GM21737 (cell line): Measurements from ENCODE around the gene MAS1.
"Not testable (repeated sequence)": the region's sequence is repeated elsewhere in the genome, so short reads cannot be mapped to it uniquely, and the experiment has no call there.

Source experiments
- ATAC-seq: cut with Tn5 transposase; IDR thresholded peaks from one replicate; pipeline ENCODE4 v1.9.1; 2021; ENCODE audit warnings: mild to moderate bottlenecking, moderate library complexity; ENCODE audit not compliant: unreplicated experiment

The MAS1 gene

DNA sequence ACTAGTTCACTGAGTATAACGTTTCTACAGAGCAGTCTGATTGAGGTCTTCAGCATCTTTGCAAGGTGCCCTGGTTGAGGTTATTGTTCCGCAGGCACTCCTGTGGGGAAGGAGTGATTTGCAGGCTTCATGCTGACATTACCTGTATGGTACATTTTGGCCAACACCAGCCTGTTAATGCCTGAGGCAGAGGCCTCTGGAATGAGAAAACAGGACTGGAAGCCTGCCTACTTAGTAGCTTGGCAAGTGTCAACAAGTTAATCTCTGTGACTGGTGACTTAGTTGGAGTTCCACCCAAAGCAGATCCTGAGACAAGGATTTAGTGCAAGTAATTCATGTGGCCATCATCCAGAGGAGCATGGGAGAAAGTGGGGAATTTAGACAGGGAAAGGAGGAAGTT lies 24.6 kb downstream of the MAS1 start:
- no peak for ATAC-seq

DNA sequence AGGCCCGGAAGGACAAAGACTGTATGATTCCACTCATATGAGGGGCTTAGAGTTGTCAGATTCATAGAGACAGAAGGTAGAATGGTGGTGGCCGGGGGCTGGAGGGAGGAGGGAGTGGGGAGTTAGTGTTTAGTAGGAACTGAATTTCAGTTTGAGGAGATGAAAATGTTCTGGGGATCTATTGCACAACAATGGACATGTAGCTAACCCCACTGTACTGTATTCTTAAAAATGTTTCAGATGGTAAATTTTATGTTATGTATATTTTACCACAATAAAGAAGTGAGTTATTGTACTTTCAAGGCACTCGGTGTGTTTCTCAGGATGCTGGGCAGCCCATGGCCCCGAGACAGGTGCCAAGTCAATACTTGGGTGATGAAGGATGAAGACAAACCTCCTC lies 25.4 kb downstream of the MAS1 start:
- ATAC-seq, result no peak

- ATAC-seq, result no peak
Measured at GRCh38 chr6:159916752-159917151, 26.0 kb downstream of the MAS1 start.

DNA sequence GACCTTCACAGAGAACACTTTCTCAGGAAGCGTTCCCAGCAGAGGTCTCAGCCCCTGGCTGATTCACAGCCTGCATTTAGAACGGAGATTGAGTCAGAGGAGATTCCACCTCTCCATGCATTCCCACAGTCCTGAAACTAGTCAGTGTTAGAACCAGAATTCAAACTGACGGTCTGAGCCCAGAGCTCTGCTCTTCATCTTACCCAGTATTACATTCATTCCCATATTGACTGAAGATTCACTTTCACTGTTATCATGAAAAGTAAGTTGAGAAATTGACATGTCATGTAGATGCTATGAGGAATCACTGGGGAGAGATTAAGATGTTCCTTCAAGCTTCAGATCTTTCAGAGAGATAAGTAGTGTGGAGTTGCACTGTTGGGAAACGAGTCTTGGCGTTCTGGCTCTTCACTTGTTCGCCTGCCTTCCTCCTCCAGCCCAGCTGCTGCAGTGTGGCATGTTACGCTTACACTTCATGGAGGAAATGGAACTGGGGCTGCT lies 28.3 kb downstream of the MAS1 start:
- ATAC-seq, result no peak

DNA sequence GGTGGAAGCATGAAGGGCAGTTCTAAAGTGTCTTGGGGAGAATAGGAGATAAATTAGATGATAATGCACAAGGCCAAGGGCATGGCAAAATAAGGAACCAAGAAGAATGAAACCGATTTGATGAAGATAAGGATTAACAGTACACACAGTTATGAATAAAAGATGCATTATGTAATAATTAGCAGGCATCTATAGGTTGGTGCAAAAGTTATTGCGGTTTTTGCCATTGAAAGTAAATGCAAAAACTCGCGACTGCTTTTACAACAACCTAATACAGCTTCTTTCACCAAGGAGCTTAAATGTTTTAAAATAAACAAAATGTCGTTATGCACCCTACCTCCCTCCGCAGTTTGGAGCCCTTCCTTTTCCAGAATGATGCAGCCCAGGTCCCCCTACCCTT lies 29.0 kb downstream of the MAS1 start:
- ATAC-seq, result no peak

DNA sequence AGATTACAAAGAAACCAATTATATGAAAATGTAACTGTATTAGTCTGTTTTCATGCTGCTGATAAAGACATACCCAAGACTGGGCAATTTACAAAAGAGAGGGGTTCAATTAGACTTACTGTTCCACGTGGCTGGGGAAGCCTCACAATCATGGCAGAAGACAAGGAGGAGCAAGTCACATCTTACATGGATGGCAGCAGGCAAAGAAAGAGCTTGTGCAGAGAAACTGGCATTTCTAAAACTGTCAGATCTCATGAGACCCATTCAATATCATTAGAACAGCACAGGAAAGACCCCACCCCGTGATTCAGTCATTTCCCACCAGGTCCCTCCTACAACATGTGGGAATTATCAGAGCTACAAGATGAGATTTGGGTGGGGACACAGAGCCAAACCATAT lies 33.4 kb downstream of the MAS1 start:
- not testable (repeated sequence) for ATAC-seq

GRCh38 chr6:159926542-159927203 lies 35.9 kb downstream of the MAS1 start:
- no peak for ATAC-seq

GRCh38 chr6:159929819-159930218 lies 39.0 kb downstream of the MAS1 start:
- ATAC-seq, result peak; percentile 35

DNA sequence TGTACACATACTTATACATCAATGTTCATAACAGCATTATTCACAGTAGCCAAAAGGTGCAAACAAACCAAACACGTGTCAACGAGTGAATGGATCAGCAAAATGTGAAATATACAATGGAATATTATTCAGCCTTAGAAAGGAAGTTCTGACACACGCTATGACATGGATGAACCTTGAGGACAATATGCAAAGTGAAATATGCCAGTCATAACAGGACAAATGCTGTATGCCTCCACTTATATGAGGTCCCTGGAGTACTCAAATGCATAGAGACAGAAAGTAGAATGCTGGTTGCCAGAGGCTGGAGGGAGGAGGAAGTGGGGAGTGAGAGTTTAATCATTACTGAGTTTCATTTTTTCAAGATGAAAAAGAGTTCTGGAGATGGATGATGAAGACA lies 40.3 kb downstream of the MAS1 start:
- peak; percentile 91 for ATAC-seq

GRCh38 chr6:159931846-159932245 lies 41.1 kb downstream of the MAS1 start:
- no peak for ATAC-seq

- no peak for ATAC-seq
Measured at GRCh38 chr6:159933077-159933476, 42.3 kb downstream of the MAS1 start.

GRCh38 chr6:159934181-159934580 lies 43.4 kb downstream of the MAS1 start:
- ATAC-seq, result no peak

- ATAC-seq, result no peak
Measured at GRCh38 chr6:159935065-159935464, 44.3 kb downstream of the MAS1 start.

DNA sequence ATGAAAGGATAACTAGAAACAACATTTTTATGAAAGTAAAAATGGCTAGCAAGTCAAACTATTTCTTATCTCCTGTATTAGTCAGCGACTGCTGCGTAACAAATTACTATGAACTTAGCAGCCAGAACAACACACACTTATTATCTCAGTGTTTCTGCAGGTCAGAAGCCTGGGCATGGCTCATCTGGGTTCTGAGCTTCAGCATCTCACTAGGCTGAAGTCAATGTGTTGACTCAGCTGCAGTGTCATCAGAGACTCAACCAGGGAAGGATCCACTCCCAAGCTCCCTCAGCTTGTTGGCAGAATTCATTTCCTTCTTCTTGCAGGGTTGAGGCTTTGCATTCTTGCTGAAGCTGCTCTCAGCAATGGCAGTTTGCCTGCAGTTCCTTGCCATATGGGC lies 44.8 kb downstream of the MAS1 start:
- no peak for ATAC-seq

DNA sequence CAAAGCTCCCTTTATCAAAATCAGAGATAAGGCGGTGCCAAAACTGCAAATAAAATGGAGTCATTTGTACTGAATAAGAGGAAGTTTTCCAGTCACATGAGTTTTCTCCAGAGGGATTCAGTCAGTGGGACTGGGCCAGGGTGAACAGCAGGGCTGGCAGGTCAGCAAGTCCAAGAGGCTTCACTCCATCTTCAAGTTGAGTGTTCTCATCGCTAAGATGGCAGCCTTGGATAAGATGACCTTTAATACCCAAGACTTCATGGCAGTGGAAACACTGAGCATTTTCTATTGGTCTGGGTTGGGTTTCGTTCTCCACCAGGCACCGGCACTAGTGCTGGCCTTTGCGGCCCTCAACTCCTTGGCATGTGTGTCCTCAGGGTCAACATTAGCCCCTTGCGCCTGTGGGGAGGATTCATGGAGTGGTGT lies 48.8 kb downstream of the MAS1 start:
- ATAC-seq, result no peak
